ENCODE results near the gene TMPRSS7. TPM values are rescaled to one million over a fixed set of nuclear protein-coding genes. Genes with fewer than 3 reads are reported as not detected.
"Not testable (repeated sequence)": the region's sequence is repeated elsewhere in the genome, so short reads cannot be mapped to it uniquely, and the experiment has no call there.

Gene TMPRSS7
- total RNA-seq, 1 donor from 2014 or later, result not detected

DNA sequence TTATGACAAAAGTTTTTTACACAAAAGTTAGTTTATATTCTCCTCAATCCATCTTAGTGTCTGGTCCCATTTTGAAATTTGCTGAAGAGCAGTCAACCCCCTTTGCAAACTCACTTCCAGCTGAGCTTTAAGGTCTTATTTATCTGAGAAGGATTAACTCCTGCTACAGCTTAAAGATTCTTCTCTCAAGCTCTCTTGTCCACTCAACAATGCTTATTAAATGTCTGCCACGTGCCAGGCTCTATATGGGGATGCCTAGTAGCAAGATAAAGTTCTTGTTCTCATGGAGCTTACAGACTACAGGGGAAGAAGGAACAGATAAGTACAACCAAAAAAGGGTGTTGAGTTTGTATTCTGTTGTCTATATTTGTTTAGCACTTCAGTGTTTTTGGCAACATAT lies 18.7 kb downstream of the TMPRSS7 start:
- ChIA-PET POLR2A (no interaction called here), CTCF (interaction anchor here (1.0 kb wide), 1 partner anchor 10 kb away, joined by 3 read pairs; no protein-coding TSS in a partner anchor)
- H3K27ac Mint-ChIP-seq, result no peak overlapping the region

DNA sequence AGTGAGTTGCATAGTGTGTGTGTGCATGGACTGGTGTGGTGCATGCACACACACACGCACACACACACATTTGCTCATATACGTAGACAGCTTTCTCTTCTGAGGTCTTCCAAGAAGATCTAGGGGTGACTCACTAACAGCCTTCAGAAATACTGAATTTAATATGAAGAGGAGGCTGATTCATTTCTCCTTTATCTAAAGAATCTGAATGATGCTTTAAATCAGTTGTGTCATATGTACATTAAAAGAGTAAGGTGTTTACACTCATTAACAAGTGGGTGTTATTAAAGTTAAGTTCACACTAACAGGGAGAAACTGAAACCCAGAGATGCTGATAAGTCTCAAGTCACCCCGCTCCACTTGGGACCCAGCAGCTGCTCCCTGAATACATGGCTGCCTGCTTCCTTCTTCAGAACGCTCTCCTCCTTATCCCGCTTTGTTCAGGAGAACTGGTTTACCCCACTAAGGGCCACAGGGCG lies 22.0 kb downstream of the TMPRSS7 start:
- DNase-seq (no peak), ATAC-seq (ENCODE audit: low read depth) (no peak)
- intact Hi-C loops (cut with micrococcal nuclease), result no loop called here
- no peaks in the 10 kb centered on the region for H3K4me1 Mint-ChIP-seq
- peaks cover 23% of the 10 kb centered on the region for H3K27me3 Mint-ChIP-seq
- no peak overlapping the region for H3K4me3 Mint-ChIP-seq
- H3K36me3 Mint-ChIP-seq (ENCODE audit: low read depth), result no peaks in the 10 kb centered on the region
- TF ChIP-seq, protein P1, sequence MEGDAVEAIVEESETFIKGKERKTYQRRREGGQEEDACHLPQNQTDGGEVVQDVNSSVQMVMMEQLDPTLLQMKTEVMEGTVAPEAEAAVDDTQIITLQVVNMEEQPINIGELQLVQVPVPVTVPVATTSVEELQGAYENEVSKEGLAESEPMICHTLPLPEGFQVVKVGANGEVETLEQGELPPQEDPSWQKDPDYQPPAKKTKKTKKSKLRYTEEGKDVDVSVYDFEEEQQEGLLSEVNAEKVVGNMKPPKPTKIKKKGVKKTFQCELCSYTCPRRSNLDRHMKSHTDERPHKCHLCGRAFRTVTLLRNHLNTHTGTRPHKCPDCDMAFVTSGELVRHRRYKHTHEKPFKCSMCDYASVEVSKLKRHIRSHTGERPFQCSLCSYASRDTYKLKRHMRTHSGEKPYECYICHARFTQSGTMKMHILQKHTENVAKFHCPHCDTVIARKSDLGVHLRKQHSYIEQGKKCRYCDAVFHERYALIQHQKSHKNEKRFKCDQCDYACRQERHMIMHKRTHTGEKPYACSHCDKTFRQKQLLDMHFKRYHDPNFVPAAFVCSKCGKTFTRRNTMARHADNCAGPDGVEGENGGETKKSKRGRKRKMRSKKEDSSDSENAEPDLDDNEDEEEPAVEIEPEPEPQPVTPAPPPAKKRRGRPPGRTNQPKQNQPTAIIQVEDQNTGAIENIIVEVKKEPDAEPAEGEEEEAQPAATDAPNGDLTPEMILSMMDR (IDR thresholded peaks at IDR 0.05), result no peak
- ChIA-PET POLR2A (no interaction called here), CTCF (no interaction called here)
- peaks cover 7% of the 10 kb centered on the region for H3K9me3 Mint-ChIP-seq
- H3K27ac Mint-ChIP-seq, result no peak overlapping the region

More for the DNA sequence above, 18.7 kb downstream of the TMPRSS7 start:
- intact Hi-C loops (cut with micrococcal nuclease), result no loop called here
- ATAC-seq (ENCODE audit: low read depth), result no peak
- Mint-ChIP-seq H3K27me3 (peaks cover 23% of the 10 kb centered on the region), H3K4me1 (no peaks in the 10 kb centered on the region), H3K4me3 (no peak overlapping the region), H3K36me3 (ENCODE audit: low read depth) (no peaks in the 10 kb centered on the region), H3K9me3 (no peaks in the 10 kb centered on the region)
- no peak for DNase-seq
- TF ChIP-seq, protein P1 (IDR thresholded peaks at IDR 0.05), result no peak

DNA sequence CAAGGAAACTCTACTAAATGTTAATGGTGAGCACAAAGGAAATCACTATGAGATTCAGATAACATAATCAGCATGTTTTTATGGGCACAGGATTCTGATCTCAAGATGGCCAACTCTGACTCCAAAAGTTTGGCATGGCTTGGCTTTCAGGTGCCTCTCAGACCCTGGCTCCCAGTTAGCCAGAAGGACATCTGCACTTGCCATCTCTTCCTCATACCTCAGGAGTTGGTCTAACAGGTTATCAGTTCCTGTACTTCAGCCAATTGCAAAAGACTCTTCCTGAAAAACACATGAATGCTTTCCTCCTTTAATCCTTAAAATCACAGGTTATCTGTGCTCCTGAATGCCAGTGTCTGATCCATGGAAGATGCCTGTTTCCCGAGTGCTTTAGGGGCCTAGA lies 25.0 kb downstream of the TMPRSS7 start:
- TF ChIP-seq, protein P1 (IDR thresholded peaks at IDR 0.05), result no peak
- Mint-ChIP-seq H3K4me3 (no peak overlapping the region), H3K27ac (no peak overlapping the region), H3K36me3 (ENCODE audit: low read depth) (no peaks in the 10 kb centered on the region), H3K27me3 (peaks cover 13% of the 10 kb centered on the region), H3K9me3 (peaks cover 7% of the 10 kb centered on the region), H3K4me1 (no peaks in the 10 kb centered on the region)
- CTCF ChIA-PET, result no interaction called here
- ATAC-seq (ENCODE audit: low read depth) (no peak), DNase-seq (no peak)
- POLR2A ChIA-PET, result no interaction called here
- intact Hi-C loops (cut with micrococcal nuclease), result no loop called here

DNA sequence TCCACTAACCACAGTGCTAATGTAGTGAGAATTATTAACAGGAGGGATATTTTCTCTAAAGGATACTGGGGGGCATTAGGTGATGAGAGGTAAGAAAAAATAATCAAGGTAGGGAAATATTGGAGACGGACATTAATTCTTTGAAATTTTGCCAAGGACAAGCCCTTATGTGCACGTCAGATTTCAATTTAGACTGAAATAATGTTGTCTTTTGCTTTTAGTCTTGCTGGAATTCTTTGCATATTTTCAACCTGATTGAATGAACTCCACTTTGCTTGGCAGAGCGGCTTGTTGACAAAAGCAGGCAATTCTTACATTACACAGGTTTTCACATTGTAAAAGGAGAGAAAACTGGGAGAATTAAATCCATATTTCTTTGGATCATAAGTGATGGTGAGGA lies 26.6 kb downstream of the TMPRSS7 start:
- TF ChIP-seq, protein P1 (IDR thresholded peaks at IDR 0.05), result no peak
- ATAC-seq (ENCODE audit: low read depth), result no peak
- ChIA-PET CTCF (no interaction called here), POLR2A (no interaction called here)
- Mint-ChIP-seq H3K36me3 (ENCODE audit: low read depth) (no peaks in the 10 kb centered on the region), H3K27me3 (peaks cover 10% of the 10 kb centered on the region), H3K4me1 (no peaks in the 10 kb centered on the region), H3K9me3 (peaks cover 7% of the 10 kb centered on the region), H3K27ac (no peak overlapping the region), H3K4me3 (no peak overlapping the region)
- intact Hi-C loops (cut with micrococcal nuclease), result no loop called here
- no peak for DNase-seq

DNA sequence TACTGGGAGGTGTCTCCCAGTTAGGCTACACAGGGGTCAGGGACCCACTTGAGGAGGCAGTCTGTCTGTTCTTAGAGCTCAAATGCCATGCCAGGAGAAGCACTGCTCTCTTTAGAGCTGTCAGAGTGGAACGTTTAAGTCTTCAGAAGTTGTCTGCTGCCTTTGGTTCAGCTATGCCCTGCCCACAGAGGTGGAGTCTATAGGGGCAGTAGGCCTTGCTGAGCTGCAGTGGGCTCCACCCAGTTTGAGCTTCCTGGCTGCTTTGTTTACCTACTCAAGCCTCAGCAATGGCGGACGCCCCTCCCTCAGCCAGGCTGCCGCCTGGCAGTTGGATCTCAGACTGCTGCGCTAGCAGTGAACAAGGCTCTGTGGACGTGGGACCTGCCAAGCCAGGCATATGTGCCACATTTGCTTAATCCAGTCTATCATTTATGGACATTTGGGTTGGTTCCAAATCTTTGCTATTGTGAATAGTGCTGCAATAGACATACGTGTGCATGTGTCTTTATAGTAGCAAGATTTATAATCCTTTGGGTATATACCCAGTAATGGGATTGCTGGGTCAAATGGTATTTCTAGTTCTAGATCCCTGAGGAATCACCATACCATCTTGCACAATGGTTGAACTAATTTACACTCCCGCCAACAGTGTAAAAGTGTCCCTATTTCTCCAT lies 38.0 kb downstream of the TMPRSS7 start:
- H3K36me3 Mint-ChIP-seq (ENCODE audit: low read depth); H3K27ac Mint-ChIP-seq; H3K4me1 Mint-ChIP-seq; DNase-seq; CTCF ChIA-PET; ATAC-seq (ENCODE audit: low read depth); H3K4me3 Mint-ChIP-seq; H3K9me3 Mint-ChIP-seq; POLR2A ChIA-PET; intact Hi-C loops (cut with micrococcal nuclease): not testable (repeated sequence)
- H3K27me3 Mint-ChIP-seq, result peaks cover 22% of the 10 kb centered on the region

DNA sequence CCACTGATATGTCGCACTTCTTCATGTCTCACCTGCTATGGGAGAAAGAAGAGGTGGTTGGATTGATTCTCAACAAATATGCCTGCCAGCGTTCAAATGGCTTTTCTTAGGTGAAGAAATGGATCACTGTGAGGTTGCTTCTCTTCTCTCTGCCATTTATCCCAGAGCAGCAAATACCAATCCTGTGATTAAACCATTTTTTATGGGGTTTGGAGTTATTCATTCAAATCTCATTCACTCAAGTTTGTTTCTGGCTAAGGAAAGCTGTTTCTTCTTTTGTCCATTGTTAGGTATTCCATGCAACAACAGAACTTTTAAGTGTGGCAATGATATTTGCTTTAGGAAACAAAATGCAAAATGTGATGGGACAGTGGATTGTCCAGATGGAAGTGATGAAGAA lies 39.5 kb downstream of the TMPRSS7 start:
- H3K27me3 Mint-ChIP-seq, result peaks cover 19% of the 10 kb centered on the region
- H3K4me3 Mint-ChIP-seq, result no peak overlapping the region
- peaks cover 4% of the 10 kb centered on the region for H3K4me1 Mint-ChIP-seq
- CTCF ChIA-PET, result no interaction called here
- ATAC-seq (ENCODE audit: low read depth) (no peak), DNase-seq (no peak)
- H3K27ac Mint-ChIP-seq, result no peak overlapping the region
- TF ChIP-seq, protein P1 (IDR thresholded peaks at IDR 0.05), result no peak
- POLR2A ChIA-PET, result no interaction called here
- no peaks in the 10 kb centered on the region for H3K9me3 Mint-ChIP-seq
- H3K36me3 Mint-ChIP-seq (ENCODE audit: low read depth), result no peaks in the 10 kb centered on the region
- intact Hi-C loops (cut with micrococcal nuclease), result no loop called here
